HepG2 (cell line): ENCODE data around the gene AFG1L. TPM values are rescaled to one million over a fixed set of nuclear protein-coding genes. Genes with fewer than 3 reads are reported as not detected.

Experiments used
- ATRX ChIP-seq: sonication (generic); formaldehyde crosslinking; IDR thresholded peaks from 2 replicates; pipeline ENCODE4 v1.4.0; 2020; ENCODE audit warnings: missing genetic modification reagents, borderline replicate concordance
- KDM4B ChIP-seq: sonication (generic); formaldehyde crosslinking; IDR thresholded peaks from 2 replicates; pipeline ENCODE4 v1.4.0; 2020; ENCODE audit warnings: missing genetic modification reagents
- MAF1 ChIP-seq: sonication (generic); formaldehyde crosslinking; IDR thresholded peaks from 2 replicates; pipeline ENCODE4 v1.5.0; 2020; ENCODE audit warnings: missing genetic modification reagents, borderline replicate concordance
- MED13 ChIP-seq: sonication (generic); formaldehyde crosslinking; IDR thresholded peaks from 2 replicates; pipeline ENCODE4 v1.5.0; 2020; ENCODE audit warnings: missing genetic modification reagents
- NR2F2 ChIP-seq: IDR thresholded peaks from 2 replicates; pipeline ENCODE4 v1.6.1; 2012; ENCODE audit warnings: low read depth, inconsistent platforms, borderline replicate concordance
- NR2F6 ChIP-seq, 2 experiments: IDR thresholded peaks; 2 replicates each; pipeline ENCODE4 v1.6.1; 2016; ENCODE audit warnings: antibody characterized with exemption in 1 of 2, mild to moderate bottlenecking in 1 of 2
- REPIN1 ChIP-seq: sonication (generic); formaldehyde crosslinking; IDR thresholded peaks from 2 replicates; pipeline ENCODE4 v1.8.0; 2022; ENCODE audit warnings: missing genetic modification reagents, low read depth, mild to moderate bottlenecking, borderline replicate concordance
- SMAD3 ChIP-seq: sonication (generic); formaldehyde crosslinking; IDR thresholded peaks from 2 replicates; pipeline ENCODE4 v1.4.0; 2020; ENCODE audit warnings: missing genetic modification reagents
- SP5 ChIP-seq: IDR thresholded peaks from 2 replicates; pipeline ENCODE4 v1.6.1; 2016; ENCODE audit warnings: low read depth, borderline replicate concordance
- SUZ12 ChIP-seq: fragments of 150-350 bp; IDR thresholded peaks from 2 replicates; pipeline ENCODE4 v1.6.1; 2014; ENCODE audit warnings: low read depth, low read length
- TBX3 ChIP-seq: fragments of 450-650 bp; IDR thresholded peaks from 2 replicates; pipeline ENCODE4 v1.6.1; 2017; ENCODE audit warnings: antibody characterized with exemption, mild to moderate bottlenecking, inconsistent platforms, borderline replicate concordance
- ZNF549 ChIP-seq: sonication (generic); formaldehyde crosslinking; IDR thresholded peaks from 2 replicates; pipeline ENCODE4 v1.5.0; 2020; ENCODE audit warnings: missing genetic modification reagents
- polyA plus RNA-seq, 8 experiments: library from polyadenylated mRNA; depleted of rRNA in 3 of 8; stranded (reverse) in 7 of 8; unstranded in 1 of 8; fragments of >200 nt; fragmentation: Illumina TruSeq in 4 of 8; extraction: Trizol in 4 of 8; gene quantifications; 2 replicates each; pipeline versions ENCODE4 v1.2.1 to v1.2.3, GENCODE V29; 2011 to 2016; ENCODE audit warnings: low read depth in 4 of 8, missing spikeins in 1 of 8, mixed read lengths in 1 of 8; ENCODE audit not compliant: insufficient read depth in 1 of 8
- total RNA-seq, 5 experiments: library from RNA; depleted of rRNA; stranded (reverse); fragments of >200 nt; fragmentation: Illumina TruSeq; extraction: Trizol; gene quantifications; 2 replicates each; pipeline ENCODE4 v1.2.3, GENCODE V29; 2016; ENCODE audit warnings: low read depth in 1 of 5
- TF ChIP-seq, protein P1 (sequence below): sonication (generic); formaldehyde crosslinking; IDR thresholded peaks from 2 replicates; pipeline ENCODE4 v1.4.0; 2020; ENCODE audit warnings: missing genetic modification reagents
- TF ChIP-seq, protein P2 (sequence below): sonication (generic); formaldehyde crosslinking; IDR thresholded peaks from 2 replicates; pipeline ENCODE4 v1.5.0; 2020; ENCODE audit warnings: mild to moderate bottlenecking, missing genetic modification reagents
- TF ChIP-seq, protein P3 (sequence below): sonication (generic); formaldehyde crosslinking; IDR thresholded peaks from 2 replicates; pipeline ENCODE4 v1.4.0; 2020; ENCODE audit warnings: missing genetic modification reagents

Gene AFG1L
- total and polyA plus RNA-seq, 2 of the 13 experiments (the other 11 are each of a cell fraction or from before 2014, with no cell fraction given): 3.1 to 14.0 TPM

DNA sequence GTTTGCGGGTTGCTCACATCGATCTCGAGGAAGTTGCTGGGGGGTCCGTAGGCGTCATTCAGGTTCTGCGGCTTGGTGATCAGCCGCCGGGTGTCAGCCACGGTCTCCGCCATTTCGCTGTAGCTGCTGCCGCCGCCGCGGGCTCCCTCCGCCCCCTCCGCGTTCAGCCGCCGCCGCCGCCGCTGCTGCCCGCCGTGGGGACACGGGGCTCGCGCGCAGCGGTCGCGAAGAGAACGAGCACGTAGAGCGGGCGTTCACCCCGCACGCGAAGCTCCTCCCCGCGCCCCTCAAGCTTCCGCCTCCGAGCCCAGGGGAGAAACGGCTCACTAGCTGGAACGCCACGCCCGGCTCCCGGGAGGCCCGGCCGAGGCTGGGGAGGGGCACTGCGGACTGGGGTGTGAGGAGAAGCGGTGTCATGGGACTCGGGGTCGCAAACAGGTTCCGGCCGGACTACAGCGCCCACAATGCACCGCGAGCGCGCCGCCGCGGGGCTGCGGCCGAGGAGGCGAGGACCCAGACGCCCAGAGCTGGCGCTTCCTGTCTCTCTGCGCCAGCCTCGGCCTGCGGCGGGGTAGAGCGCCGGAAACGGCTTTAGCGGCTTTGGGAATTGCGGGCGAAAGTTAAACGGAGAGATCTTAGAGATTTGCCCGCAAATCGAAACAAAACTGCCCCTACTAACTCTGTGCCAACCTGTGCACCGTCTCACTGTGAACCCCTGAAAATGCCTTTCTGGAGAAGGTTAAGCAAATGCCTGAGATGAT lies 33.9 kb upstream of the AFG1L start, which contains the start of gene SNX3 (continued):
- peak; percentile 24; the same call in 1 of the 2 replicates for TF ChIP-seq MAF1 (CRISPR knock-in tag)
- TF ChIP-seq ZNF549: no peak
- TF ChIP-seq SP5 (CRISPR knock-in tag): peak; percentile 70; the same call in 1 of the 2 replicates
- TF ChIP-seq SMAD3 (CRISPR knock-in tag): peak; percentile 29; the same call in 1 of the 2 replicates
- TF ChIP-seq SUZ12: peak; percentile 59
- TF ChIP-seq, protein P1, sequence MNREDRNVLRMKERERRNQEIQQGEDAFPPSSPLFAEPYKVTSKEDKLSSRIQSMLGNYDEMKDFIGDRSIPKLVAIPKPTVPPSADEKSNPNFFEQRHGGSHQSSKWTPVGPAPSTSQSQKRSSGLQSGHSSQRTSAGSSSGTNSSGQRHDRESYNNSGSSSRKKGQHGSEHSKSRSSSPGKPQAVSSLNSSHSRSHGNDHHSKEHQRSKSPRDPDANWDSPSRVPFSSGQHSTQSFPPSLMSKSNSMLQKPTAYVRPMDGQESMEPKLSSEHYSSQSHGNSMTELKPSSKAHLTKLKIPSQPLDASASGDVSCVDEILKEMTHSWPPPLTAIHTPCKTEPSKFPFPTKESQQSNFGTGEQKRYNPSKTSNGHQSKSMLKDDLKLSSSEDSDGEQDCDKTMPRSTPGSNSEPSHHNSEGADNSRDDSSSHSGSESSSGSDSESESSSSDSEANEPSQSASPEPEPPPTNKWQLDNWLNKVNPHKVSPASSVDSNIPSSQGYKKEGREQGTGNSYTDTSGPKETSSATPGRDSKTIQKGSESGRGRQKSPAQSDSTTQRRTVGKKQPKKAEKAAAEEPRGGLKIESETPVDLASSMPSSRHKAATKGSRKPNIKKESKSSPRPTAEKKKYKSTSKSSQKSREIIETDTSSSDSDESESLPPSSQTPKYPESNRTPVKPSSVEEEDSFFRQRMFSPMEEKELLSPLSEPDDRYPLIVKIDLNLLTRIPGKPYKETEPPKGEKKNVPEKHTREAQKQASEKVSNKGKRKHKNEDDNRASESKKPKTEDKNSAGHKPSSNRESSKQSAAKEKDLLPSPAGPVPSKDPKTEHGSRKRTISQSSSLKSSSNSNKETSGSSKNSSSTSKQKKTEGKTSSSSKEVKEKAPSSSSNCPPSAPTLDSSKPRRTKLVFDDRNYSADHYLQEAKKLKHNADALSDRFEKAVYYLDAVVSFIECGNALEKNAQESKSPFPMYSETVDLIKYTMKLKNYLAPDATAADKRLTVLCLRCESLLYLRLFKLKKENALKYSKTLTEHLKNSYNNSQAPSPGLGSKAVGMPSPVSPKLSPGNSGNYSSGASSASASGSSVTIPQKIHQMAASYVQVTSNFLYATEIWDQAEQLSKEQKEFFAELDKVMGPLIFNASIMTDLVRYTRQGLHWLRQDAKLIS: no peak
- peak; percentile 55 for TF ChIP-seq REPIN1 (CRISPR knock-in tag)
- peak; percentile 35; the same call in 1 of the 2 replicates for TF ChIP-seq TBX3
- TF ChIP-seq, protein P2, sequence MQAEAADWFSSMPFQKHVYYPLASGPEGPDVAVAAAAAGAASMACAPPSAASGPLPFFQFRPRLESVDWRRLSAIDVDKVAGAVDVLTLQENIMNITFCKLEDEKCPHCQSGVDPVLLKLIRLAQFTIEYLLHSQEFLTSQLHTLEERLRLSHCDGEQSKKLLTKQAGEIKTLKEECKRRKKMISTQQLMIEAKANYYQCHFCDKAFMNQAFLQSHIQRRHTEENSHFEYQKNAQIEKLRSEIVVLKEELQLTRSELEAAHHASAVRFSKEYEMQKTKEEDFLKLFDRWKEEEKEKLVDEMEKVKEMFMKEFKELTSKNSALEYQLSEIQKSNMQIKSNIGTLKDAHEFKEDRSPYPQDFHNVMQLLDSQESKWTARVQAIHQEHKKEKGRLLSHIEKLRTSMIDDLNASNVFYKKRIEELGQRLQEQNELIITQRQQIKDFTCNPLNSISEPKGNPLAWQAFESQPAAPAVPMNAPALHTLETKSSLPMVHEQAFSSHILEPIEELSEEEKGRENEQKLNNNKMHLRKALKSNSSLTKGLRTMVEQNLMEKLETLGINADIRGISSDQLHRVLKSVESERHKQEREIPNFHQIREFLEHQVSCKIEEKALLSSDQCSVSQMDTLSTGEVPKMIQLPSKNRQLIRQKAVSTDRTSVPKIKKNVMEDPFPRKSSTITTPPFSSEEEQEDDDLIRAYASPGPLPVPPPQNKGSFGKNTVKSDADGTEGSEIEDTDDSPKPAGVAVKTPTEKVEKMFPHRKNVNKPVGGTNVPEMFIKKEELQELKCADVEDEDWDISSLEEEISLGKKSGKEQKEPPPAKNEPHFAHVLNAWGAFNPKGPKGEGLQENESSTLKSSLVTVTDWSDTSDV: no peak
- 0 out of 2 replicates have a peak, but pooled peaks have one; percentile 25 for TF ChIP-seq NR2F2
- 0 out of 2 replicates have a peak, but pooled peaks have one; percentile 10 for TF ChIP-seq NR2F6 (IDR thresholded peaks at IDR 0.05)
- peak; percentile 57; the same call in 1 of the 2 replicates for TF ChIP-seq NR2F6 (CRISPR knock-in tag; IDR thresholded peaks at IDR 0.05)
- 0 out of 2 replicates have a peak, but pooled peaks have one; percentile 29 for TF ChIP-seq MED13 (CRISPR knock-in tag)
- TF ChIP-seq KDM4B: no peak; the same call in 1 of the 2 replicates
- TF ChIP-seq, protein P3, sequence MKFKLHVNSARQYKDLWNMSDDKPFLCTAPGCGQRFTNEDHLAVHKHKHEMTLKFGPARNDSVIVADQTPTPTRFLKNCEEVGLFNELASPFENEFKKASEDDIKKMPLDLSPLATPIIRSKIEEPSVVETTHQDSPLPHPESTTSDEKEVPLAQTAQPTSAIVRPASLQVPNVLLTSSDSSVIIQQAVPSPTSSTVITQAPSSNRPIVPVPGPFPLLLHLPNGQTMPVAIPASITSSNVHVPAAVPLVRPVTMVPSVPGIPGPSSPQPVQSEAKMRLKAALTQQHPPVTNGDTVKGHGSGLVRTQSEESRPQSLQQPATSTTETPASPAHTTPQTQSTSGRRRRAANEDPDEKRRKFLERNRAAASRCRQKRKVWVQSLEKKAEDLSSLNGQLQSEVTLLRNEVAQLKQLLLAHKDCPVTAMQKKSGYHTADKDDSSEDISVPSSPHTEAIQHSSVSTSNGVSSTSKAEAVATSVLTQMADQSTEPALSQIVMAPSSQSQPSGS (CRISPR knock-in tag): peak; percentile 58; the same call in 1 of the 2 replicates
- no peak for TF ChIP-seq ATRX (CRISPR knock-in tag)
